ENCODE measurements around the gene DGAT2. TPM values are rescaled to one million over a fixed set of nuclear protein-coding genes. Genes with fewer than 3 reads are reported as not detected.

Gene DGAT2
- total RNA-seq, 6 experiments from 2014 or later: 33.1 to 166 (median 124) TPM

GRCh38 chr11:75797792-75798191 lies 29.2 kb downstream of the DGAT2 start:
- Histone ChIP-seq H3K4me1 (peaks cover 0 to 45% (median 18%) of the 10 kb centered on the region in 4 donors), H3K27me3 (no peaks in the 10 kb centered on the region), H3K9me3 (no peaks in the 10 kb centered on the region), H3K36me3 (peaks cover 0 to 53% (median 23%) of the 10 kb centered on the region in 4 donors), H3K4me3 (no peak overlapping the region), H3K27ac (no peak overlapping the region)
- DNase-seq (no peak), ATAC-seq (no peak)
- no CpG with 5 or more reads among the region's 1 CpG for WGBS (ENCODE audit: insufficient coverage, low coverage, low lambda C conversion rate, missing lambda C conversion rate)
- TF ChIP-seq CTCF (IDR thresholded peaks at IDR 0.05): no peak
- TF ChIP-seq POLR2A (IDR thresholded peaks at IDR 0.05): no peak
- intact Hi-C loops (cut with DNase I): loop anchor here in 1 of 2 donors (5.0 kb wide), 1 partner anchor 75 kb away; no protein-coding TSS in a partner anchor

GRCh38 chr11:75800136-75800675 lies 31.6 kb downstream of the DGAT2 start:
- TF ChIP-seq POLR2A (IDR thresholded peaks at IDR 0.05) (no peak), CTCF (IDR thresholded peaks at IDR 0.05) (no peak)
- H3K9me3 ChIP-seq: no peaks in the 10 kb centered on the region
- intact Hi-C loops (cut with DNase I): loop anchor here in 1 of 2 donors (10.0 kb wide), 1 partner anchor 65 kb away; no protein-coding TSS in a partner anchor
- WGBS (ENCODE audit: insufficient coverage, low coverage, low lambda C conversion rate, missing lambda C conversion rate): 98% methylated on average over 8 of the region's 8 CpGs
- peaks cover 0 to 53% (median 23%) of the 10 kb centered on the region in 4 donors for H3K36me3 ChIP-seq
- DNase-seq (no peak), ATAC-seq (no peak)
- H3K4me3 ChIP-seq: no peak overlapping the region
- H3K27me3 ChIP-seq: no peaks in the 10 kb centered on the region
- peaks cover 0 to 22% (median 7%) of the 10 kb centered on the region in 4 donors for H3K4me1 ChIP-seq
- H3K27ac ChIP-seq: no peak overlapping the region

GRCh38 chr11:75800728-75801361 lies 32.3 kb downstream of the DGAT2 start:
- Histone ChIP-seq H3K4me3 (no peak overlapping the region), H3K4me1 (peaks cover 0 to 16% (median 4%) of the 10 kb centered on the region in 4 donors), H3K27me3 (no peaks in the 10 kb centered on the region), H3K27ac (no peak overlapping the region), H3K36me3 (peaks cover 0 to 53% (median 23%) of the 10 kb centered on the region in 4 donors), H3K9me3 (no peaks in the 10 kb centered on the region)
- no peak for TF ChIP-seq POLR2A (IDR thresholded peaks at IDR 0.05)
- TF ChIP-seq CTCF (IDR thresholded peaks at IDR 0.05): no peak
- ATAC-seq: no peak
- intact Hi-C loops (cut with DNase I): loop anchor here in 1 of 2 donors (10.0 kb wide), 1 partner anchor 64 kb away; no protein-coding TSS in a partner anchor
- DNase-seq: no peak
- 70% methylated on average over 2 of the region's 6 CpGs for WGBS (ENCODE audit: insufficient coverage, low coverage, low lambda C conversion rate, missing lambda C conversion rate)

GRCh38 chr11:75801362-75802020 lies 32.9 kb downstream of the DGAT2 start:
- DNase-seq (no peak), ATAC-seq (peak; percentile 19 to 58 (median 34))
- intact Hi-C loops (cut with DNase I): loop anchor here in 1 of 2 donors (10.0 kb wide), 1 partner anchor 63 kb away; no protein-coding TSS in a partner anchor
- WGBS (ENCODE audit: insufficient coverage, low coverage, low lambda C conversion rate, missing lambda C conversion rate): 63% methylated on average over 8 of the region's 9 CpGs
- no peaks in the 10 kb centered on the region for H3K9me3 ChIP-seq
- no peak overlapping the region for H3K27ac ChIP-seq
- H3K27me3 ChIP-seq: no peaks in the 10 kb centered on the region
- H3K4me3 ChIP-seq: no peak overlapping the region
- H3K4me1 ChIP-seq: peaks cover 0 to 9% (median under 1%) of the 10 kb centered on the region in 4 donors
- no peak for TF ChIP-seq POLR2A (IDR thresholded peaks at IDR 0.05)
- no peak for TF ChIP-seq CTCF (IDR thresholded peaks at IDR 0.05)
- peaks cover 0 to 50% (median 23%) of the 10 kb centered on the region in 4 donors for H3K36me3 ChIP-seq

Data from right lobe of liver (tissue), 6 donors.